Neuron (in vitro differentiated cells): Measurements from ENCODE around the gene DSP.
A peak's percentile ranks its signal among the peaks of the same experiment; 100 is the strongest.

Source experiments
- H2AFZ ChIP-seq: one replicate; pipeline ENCODE4 v1.6.1; 2013; ENCODE audit warnings: low read depth, mild to moderate bottlenecking, inconsistent platforms, low read length, moderate library complexity
- H3K27me3 ChIP-seq: one replicate; pipeline ENCODE4 v1.6.1; 2013; ENCODE audit warnings: low read length; ENCODE audit not compliant: insufficient read depth
- H3K36me3 ChIP-seq: one replicate; pipeline ENCODE4 v1.6.1; 2013; ENCODE audit warnings: low read length; ENCODE audit not compliant: insufficient read depth
- H3K4me1 ChIP-seq: one replicate; pipeline ENCODE4 v1.6.1; 2013; ENCODE audit warnings: low read length; ENCODE audit not compliant: insufficient read depth
- H3K4me3 ChIP-seq: 2 replicates; pipeline ENCODE4 v1.5.1; 2013; ENCODE audit warnings: mild to moderate bottlenecking, low read length, moderate library complexity
- H3K9me3 ChIP-seq: one replicate; pipeline ENCODE4 v1.6.1; 2013; ENCODE audit warnings: low read length

The DSP gene

DNA sequence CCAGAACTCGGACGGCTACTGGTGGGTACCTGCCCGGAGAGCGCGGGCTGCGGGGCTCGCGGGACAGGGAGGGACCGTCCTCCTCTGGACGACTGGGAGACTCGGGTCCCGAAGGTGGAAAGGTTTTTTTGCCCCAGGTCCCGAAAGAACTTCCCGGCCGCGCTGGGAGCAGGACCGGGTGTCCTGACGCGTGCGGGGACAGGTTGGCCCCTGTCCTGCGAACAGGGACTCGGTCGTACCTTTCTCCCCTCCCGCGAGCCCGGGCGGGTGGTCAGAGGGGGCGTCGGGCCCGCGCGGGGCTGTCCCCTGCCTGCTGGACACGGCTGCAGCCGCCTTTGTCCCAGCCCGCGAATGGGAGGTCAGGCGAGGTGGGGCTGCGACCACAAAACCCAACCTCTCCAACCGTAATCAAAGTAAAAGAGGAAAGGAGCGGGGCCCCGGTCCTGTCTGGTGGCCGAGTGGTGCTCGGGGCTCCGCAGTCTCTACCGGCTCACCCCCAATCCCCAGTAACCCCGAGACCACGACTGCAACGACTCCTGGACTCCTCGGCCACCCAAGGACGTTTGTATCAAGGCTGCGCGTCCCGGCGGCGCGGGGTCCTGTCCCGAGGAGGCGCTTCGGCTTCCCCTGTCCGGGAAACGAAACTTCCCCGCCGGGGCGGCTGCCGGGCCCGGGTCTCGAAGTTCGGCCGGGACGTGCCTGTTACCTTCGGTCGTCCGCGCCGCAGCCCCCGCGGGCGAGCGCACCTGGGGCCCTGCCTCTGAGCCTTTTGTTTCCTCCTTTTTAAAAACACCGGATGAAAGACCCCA is 798 bp downstream of the DSP start:
- peak overlapping the region; percentile 15 for H3K4me3 ChIP-seq
- peaks cover 8% of the 10 kb centered on the region for H3K4me1 ChIP-seq
- no peaks in the 10 kb centered on the region for H3K36me3 ChIP-seq
- peak overlapping the region; percentile 74 for H2AFZ ChIP-seq
- peaks cover 8% of the 10 kb centered on the region for H3K9me3 ChIP-seq
- peaks cover 92% of the 10 kb centered on the region for H3K27me3 ChIP-seq

DNA sequence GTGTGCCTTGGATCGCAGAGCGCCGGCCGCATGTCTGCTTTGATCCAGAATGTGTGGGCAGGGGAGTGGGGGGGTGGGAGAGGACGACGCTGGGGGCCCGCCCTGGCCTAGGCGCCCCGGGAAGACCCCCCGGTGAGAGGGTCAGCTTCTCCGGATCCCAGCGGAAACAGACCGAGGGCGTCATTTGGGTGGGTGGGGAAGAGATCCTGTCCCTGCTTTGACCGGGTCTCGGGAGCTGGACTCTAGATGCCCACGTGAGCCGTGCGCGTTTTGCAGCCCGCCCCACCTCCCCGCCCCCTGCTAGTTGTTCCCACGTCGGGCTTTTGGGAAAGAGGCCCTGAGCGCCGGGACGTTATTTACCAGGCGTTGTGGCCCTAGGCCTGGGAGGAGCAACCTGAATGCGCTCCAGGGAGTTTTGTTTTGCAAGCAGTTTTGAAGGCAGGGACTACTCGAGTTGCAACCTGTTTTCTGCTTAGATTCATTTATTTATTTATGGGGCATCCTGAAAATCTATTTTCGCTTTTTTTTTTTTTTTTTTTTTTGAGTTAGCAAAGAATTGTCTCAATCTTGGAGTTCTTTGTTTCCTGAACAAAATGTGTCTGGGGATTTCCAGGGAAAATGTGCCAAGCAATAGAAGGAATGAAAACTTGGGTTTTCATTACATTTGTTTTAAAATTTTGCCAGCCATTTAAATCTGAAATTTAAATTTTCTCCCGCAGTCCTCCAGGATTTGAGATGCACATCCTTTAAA is 1.6 kb downstream of the DSP start:
- Histone ChIP-seq H3K36me3 (no peaks in the 10 kb centered on the region), H3K27me3 (peaks cover 86% of the 10 kb centered on the region), H2AFZ (peak overlapping the region; percentile 74), H3K9me3 (peaks cover 8% of the 10 kb centered on the region), H3K4me3 (no peak overlapping the region), H3K4me1 (peaks cover 8% of the 10 kb centered on the region)

DNA sequence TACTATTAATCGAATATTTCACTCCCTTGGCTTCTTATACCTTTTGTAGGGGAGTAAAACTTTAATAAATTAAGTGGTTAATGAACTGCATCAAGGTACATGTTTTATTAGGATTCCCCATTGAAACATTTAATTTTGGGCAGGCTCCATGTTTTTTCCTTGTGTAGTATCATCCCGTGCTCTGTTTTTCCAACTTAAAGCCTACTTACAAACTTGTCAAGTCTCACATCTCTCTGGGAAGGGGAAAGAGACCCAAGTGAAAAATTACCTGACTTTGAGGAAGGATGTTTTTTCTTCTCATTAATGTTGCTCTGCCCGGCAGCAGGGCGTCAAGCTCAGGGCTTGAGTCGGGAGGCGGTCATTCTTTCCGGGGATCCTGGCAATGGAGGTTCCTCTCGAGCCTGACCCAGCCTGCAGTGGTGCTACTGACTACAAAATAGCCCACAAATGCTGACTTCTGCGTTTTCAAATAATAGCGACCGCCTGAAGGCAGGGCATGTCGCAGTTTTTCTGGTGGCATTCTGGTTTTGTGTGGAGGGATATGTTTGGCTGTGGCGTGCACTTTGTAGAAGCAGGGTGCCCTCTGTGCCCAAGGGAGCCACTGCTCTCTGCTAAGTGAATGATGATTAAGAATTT is 2.4 kb downstream of the DSP start:
- Histone ChIP-seq H2AFZ (no peak overlapping the region), H3K4me1 (peaks cover 8% of the 10 kb centered on the region), H3K27me3 (peaks cover 86% of the 10 kb centered on the region), H3K36me3 (no peaks in the 10 kb centered on the region), H3K4me3 (no peak overlapping the region), H3K9me3 (peaks cover 8% of the 10 kb centered on the region)

DNA sequence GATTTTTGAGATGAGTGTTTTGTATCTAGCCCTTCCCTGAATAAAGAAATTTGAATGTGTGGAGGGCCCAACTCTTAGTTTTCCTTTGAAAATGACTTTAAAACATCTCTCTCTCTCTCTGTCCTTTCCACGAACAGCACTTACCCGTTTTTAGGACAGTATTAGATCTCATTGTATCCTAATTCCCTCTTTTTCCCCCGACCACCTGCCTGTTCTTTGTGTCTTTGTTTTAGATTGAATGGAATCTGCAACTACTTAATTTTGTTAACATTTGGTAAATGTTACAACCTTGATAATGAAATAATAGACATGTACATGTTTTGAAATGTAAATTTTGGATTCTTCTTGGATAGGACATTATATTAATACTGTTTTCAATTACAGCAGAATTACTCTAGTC is 3.1 kb downstream of the DSP start:
- Histone ChIP-seq H3K36me3 (no peaks in the 10 kb centered on the region), H3K27me3 (peaks cover 85% of the 10 kb centered on the region), H3K4me1 (peaks cover 8% of the 10 kb centered on the region), H3K4me3 (no peak overlapping the region), H2AFZ (no peak overlapping the region), H3K9me3 (peaks cover 8% of the 10 kb centered on the region)

DNA sequence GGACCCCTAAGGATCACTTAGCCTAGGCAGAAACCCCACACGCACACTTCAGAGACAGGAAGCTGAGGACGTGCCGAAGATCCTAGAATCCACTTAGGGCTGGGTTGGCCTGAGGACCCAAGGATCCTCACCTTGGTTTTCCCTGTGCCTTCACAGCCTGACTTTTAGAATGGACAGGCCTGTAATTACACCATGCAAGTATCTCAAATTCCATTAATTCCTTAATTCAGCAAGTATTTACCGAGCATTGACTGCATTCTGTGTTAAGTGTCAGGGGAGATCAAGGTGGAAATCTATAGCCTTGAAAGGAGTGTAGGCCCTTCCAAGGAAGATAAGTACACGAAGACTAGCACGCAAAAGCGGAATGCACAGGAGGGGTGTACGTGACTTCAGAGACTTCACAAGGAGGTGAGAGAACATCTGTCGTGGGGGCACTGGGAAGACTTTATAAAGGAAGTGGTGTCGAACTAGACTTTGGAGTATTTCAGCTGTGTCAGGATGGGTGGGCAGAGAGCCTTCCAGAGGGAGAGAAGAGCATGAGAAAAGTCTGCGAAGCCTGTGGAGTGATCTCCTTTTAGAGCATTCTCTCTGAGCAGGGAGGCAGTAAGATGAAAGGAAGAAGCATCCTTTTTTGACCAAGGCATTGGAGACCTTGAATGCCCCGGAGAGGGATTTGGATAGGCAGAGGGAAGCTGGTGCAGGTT is 4.0 kb downstream of the DSP start:
- Histone ChIP-seq H3K4me3 (no peak overlapping the region), H3K27me3 (peaks cover 77% of the 10 kb centered on the region), H2AFZ (no peak overlapping the region), H3K36me3 (no peaks in the 10 kb centered on the region), H3K4me1 (peaks cover 8% of the 10 kb centered on the region), H3K9me3 (peaks cover 7% of the 10 kb centered on the region)

DNA sequence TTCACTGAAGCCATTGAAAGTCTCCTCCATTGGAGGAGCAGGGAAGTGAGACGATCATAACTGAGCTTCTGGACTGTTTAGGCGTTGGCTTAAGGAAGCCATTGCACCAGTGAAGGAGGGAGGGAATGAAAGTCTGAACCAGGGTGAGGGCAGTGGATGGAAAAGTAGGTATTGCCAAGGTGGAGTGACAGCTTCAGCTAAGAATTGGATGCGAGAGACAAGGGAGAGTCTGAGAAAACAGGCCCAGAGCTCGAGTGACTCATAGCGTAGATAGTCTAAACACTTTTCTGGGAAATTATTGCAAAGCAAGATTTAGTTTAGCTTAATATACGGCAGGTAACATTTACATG is 4.5 kb downstream of the DSP start:
- Histone ChIP-seq H3K36me3 (no peaks in the 10 kb centered on the region), H3K4me3 (no peak overlapping the region), H3K9me3 (peaks cover 5% of the 10 kb centered on the region), H2AFZ (no peak overlapping the region), H3K4me1 (peaks cover 8% of the 10 kb centered on the region), H3K27me3 (peaks cover 72% of the 10 kb centered on the region)

DNA sequence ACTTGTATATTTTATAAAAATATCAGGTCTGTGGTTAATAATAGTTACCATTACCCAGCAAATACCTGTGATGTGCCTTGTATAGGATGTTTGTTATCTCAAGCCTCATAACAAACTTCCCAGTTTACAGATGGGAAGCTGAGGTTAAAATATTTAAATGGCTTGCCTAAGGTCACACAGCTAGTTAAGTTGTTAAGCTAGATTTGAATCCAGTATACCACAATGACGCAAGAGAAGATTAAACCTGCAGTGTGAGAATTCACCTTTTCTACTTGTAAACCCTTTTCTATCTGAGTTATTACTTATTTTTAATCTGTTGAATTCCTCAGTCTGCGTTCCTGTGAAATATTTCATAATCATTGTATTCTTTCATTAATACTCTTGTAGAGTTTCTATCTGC is 4.9 kb downstream of the DSP start:
- Histone ChIP-seq H3K9me3 (peaks cover 5% of the 10 kb centered on the region), H3K4me3 (no peak overlapping the region), H3K36me3 (no peaks in the 10 kb centered on the region), H2AFZ (no peak overlapping the region), H3K27me3 (peaks cover 69% of the 10 kb centered on the region), H3K4me1 (peaks cover 7% of the 10 kb centered on the region)

DNA sequence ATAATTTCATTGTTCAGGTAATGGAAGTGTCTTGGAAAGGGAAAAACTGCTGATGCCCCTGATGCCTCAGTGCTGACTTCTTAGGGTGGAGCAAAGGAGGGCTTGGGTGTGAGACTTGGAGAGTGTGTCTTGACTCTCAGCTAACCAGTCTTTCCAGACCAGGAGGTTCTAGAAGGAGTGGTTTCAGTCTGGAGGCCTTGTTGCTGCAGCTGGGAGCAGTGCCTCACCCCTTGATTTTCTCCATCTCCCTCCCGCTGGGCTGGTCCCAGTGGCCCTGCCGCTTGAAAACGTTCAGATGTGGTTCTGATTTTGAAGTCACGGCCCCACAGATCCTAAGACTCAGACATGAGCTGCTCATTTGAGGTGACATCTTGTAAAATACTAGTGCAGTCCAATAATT is 5.4 kb downstream of the DSP start:
- Histone ChIP-seq H3K27me3 (peaks cover 64% of the 10 kb centered on the region), H3K4me1 (peaks cover 3% of the 10 kb centered on the region), H3K36me3 (no peaks in the 10 kb centered on the region), H3K4me3 (no peak overlapping the region), H2AFZ (no peak overlapping the region), H3K9me3 (peaks cover 5% of the 10 kb centered on the region)

DNA sequence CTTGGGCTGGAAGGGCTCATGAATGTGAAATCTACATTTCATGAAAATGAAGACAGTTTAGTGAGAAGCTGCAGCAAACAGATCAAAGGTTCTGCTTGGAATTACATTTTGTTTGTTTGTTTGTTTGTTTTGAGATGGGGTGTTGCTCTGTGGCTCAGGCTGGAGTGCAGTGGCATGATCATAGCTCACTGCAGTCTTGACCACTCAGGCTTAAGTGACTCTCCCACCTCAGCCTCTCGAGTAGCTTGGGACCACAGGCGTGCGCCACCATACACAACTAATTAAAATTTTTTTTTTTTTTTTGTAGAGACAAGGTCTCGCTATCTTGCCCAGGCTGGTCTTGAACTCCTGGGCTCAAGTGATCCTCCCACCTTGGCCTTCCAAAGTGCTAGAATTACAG is 5.8 kb downstream of the DSP start:
- peaks cover 60% of the 10 kb centered on the region for H3K27me3 ChIP-seq
- no peak overlapping the region for H3K4me3 ChIP-seq
- H3K36me3 ChIP-seq: no peaks in the 10 kb centered on the region
- peaks cover 5% of the 10 kb centered on the region for H3K9me3 ChIP-seq
- no peak overlapping the region for H2AFZ ChIP-seq
- peaks cover 2% of the 10 kb centered on the region for H3K4me1 ChIP-seq

DNA sequence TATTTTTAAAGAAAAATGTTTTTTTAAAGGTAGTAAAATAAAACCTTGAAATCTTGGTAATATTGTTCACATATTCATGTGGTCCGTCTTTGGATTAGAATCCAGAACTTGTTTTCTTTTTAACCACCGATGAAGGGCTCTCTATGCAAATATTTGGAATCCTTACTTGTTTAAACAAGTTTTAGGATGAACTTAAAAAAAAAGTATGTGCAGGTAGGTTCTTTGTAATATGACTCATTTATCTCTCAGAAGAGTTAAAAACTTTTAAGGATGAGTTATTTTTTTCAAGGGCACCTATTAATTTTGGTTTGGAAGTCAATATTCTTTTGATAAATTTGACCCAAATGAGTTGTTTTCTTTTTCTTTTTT is 8.9 kb downstream of the DSP start:
- no peaks in the 10 kb centered on the region for H3K9me3 ChIP-seq
- H3K4me3 ChIP-seq: no peak overlapping the region
- no peaks in the 10 kb centered on the region for H3K4me1 ChIP-seq
- no peaks in the 10 kb centered on the region for H3K36me3 ChIP-seq
- no peak overlapping the region for H2AFZ ChIP-seq
- H3K27me3 ChIP-seq: peaks cover 35% of the 10 kb centered on the region

DNA sequence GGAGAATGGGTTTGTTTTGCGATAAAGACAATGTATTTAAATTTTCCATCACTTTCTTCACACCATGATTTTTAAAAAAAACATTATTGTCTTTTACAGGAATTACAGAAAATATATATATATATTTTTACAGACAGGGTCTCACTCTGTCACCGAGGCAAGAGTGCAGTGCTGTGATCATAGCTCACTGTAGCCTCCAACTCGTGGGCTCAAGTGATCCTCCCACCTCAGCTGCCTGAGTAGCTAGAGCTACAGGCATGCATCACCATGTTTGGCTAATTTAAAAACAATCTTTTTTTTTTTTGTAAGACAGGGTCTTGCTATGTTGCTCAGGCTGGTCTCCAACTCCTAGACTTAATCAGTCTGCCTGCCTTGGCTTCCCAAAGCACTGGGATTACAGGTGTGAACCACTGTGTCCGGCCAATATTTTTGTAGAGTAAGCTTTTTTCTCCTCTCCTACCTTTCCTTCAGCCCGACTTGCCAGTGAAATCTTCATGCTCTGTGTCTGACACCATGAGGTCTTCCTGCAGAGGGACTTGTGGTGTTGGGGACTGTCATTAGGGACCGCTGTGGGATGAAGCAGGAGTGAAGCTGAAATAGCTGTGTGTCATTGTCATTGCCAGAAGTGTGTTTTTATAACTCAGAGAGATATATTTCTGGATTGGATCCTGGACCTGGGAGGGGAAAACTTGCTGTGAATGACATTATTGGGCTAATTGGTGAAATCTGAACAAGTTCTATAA is 13.2 kb downstream of the DSP start:
- no peak overlapping the region for H2AFZ ChIP-seq
- H3K4me3 ChIP-seq: no peak overlapping the region
- peaks cover 30% of the 10 kb centered on the region for H3K27me3 ChIP-seq
- H3K36me3 ChIP-seq: no peaks in the 10 kb centered on the region
- H3K9me3 ChIP-seq: no peaks in the 10 kb centered on the region
- no peaks in the 10 kb centered on the region for H3K4me1 ChIP-seq

DNA sequence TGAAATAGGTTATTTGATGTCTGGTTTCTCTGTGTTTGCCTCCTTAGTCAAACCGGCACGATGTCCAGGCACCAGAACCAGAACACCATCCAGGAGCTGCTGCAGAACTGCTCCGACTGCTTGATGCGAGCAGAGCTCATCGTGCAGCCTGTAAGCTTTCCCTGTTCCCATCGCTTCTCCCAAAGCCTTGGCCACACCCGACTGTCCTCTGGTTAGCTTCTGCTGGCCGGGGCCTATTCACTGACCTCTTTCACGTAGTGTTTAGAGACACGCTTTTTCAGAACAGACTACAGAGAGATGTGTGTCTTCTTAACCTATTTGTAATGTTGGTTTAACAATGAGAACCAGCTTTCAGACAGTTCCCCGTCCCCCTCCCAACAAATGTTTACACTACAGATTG is 14.2 kb downstream of the DSP start:
- Histone ChIP-seq H3K4me1 (no peaks in the 10 kb centered on the region), H2AFZ (no peak overlapping the region), H3K27me3 (peaks cover 38% of the 10 kb centered on the region), H3K4me3 (no peak overlapping the region), H3K9me3 (no peaks in the 10 kb centered on the region), H3K36me3 (no peaks in the 10 kb centered on the region)
